Lower leg skin (tissue), 4 donors: ENCODE measurements around the gene PRMT9. TPM values are rescaled to one million over a fixed set of nuclear protein-coding genes. Genes with fewer than 3 reads are reported as not detected.

ENCODE experiments used
- DNase-seq, 2 donors: peaks; one replicate each; pipeline ENCODE4 v3.0.0-alpha.2; 2019; ENCODE audit warnings: low spot score in 2 of 2
- H3K4me3 ChIP-seq: fragments of 200-600 bp; sonication (generic); 2 replicates; pipeline ENCODE4 v1.5.1; 2017; ENCODE audit warnings: mild to moderate bottlenecking, low read depth; ENCODE audit not compliant: poor library complexity, severe bottlenecking
- POLR2A ChIP-seq, 2 donors: fragments of 450-650 bp; IDR thresholded peaks; one replicate each; pipeline ENCODE4 v1.6.1; 2016 to 2017; ENCODE audit warnings: antibody characterized with exemption in 2 of 2, mild to moderate bottlenecking in 1 of 2, moderate library complexity in 1 of 2
- WGBS, 2 donors: methylation state at CpG; one replicate each; pipeline ENCODE4 v1.1.5; 2018; 5-methylcytosine and 5-hydroxymethylcytosine counted together
- intact Hi-C: fragments of 100-400 bp; cut with DNase I; formaldehyde crosslinking; loops from one replicate; pipeline ENCODE4 v1.15.0; 2023; ENCODE audit warnings: low total_unique reads
- total RNA-seq, 4 donors: library from RNA; depleted of rRNA; stranded (reverse); fragments of >200 nt; gene quantifications; one replicate each; pipeline ENCODE4 v1.1.0, GENCODE V29; 2016
- TF ChIP-seq, protein P1 (sequence below), 3 donors: fragments of 450-650 bp; IDR thresholded peaks; one replicate each; pipeline ENCODE4 v1.5.1; 2016; ENCODE audit warnings: antibody characterized with exemption in 3 of 3, mild to moderate bottlenecking in 3 of 3, moderate library complexity in 2 of 3

PRMT9 gene
- total RNA-seq: 10 to 100 TPM in 1 of 4 donors, 1 to 10 TPM in 3; 7.6 to 10.3 (median 9.1) TPM

GRCh38 chr4:147683717-147684700 lies at the start of gene PRMT9:
Gene PRMT9 (minus strand): TSS chr4:147684163. CDS start chr4:147683987, 176 bp downstream.
- peak; percentile 86 to 97 for DNase-seq
- intact Hi-C loops: no loop called here
- WGBS, 2 donors: 0% methylated on average over 68 to 69 of the region's 69 CpGs
- TF ChIP-seq, protein P1, sequence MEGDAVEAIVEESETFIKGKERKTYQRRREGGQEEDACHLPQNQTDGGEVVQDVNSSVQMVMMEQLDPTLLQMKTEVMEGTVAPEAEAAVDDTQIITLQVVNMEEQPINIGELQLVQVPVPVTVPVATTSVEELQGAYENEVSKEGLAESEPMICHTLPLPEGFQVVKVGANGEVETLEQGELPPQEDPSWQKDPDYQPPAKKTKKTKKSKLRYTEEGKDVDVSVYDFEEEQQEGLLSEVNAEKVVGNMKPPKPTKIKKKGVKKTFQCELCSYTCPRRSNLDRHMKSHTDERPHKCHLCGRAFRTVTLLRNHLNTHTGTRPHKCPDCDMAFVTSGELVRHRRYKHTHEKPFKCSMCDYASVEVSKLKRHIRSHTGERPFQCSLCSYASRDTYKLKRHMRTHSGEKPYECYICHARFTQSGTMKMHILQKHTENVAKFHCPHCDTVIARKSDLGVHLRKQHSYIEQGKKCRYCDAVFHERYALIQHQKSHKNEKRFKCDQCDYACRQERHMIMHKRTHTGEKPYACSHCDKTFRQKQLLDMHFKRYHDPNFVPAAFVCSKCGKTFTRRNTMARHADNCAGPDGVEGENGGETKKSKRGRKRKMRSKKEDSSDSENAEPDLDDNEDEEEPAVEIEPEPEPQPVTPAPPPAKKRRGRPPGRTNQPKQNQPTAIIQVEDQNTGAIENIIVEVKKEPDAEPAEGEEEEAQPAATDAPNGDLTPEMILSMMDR (IDR thresholded peaks at IDR 0.05): no peak
- TF ChIP-seq POLR2A (IDR thresholded peaks at IDR 0.05): peak in 1 of 2 donors; percentile 25
- H3K4me3 ChIP-seq: peak within 1 kb of the TSS; percentile 56

DNA sequence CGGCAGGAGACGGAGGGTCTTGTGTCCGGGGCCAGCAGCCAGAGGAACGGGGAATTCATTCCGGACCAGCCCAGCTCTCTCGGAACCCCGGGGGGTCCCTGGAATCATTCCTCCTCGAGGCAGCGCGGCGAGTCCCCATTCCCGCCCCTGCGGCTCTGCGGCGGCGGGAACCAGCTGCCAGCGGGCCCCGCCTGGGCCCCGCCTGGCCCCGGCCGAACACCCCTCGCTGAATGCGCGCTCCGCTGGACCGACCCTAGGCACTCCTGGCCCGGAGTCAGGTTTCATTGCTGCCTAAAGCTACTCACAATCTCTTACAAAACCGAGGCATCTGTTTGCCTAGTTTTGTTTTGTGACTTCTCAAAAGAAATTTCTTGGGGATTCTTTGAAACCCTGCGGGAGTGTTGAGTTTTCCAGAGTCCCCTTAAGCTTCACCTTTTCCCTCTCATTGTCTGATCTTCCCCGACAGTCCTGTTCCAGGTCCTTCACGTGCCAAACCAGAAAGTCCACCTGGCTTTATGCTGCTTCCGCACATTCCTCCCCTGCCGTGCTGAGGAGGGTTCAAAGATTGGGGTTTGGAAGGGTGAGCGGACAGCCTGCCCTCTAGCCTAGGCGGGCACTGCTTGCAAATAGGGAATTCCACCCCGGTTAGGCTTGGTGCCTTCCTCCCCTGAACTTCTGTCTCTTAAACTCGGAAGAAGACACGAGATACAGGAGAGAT lies 48.7 kb upstream of the PRMT9 start:
- no peak for TF ChIP-seq POLR2A (IDR thresholded peaks at IDR 0.05)
- TF ChIP-seq, protein P1 (IDR thresholded peaks at IDR 0.05): no peak
- intact Hi-C loops: no loop called here
- WGBS, 2 donors: 1% methylated on average over 35 to 36 of the region's 38 CpGs
- peak overlapping the region; percentile 55 for H3K4me3 ChIP-seq
- peak in 1 of 2 donors; percentile 88 for DNase-seq

DNA sequence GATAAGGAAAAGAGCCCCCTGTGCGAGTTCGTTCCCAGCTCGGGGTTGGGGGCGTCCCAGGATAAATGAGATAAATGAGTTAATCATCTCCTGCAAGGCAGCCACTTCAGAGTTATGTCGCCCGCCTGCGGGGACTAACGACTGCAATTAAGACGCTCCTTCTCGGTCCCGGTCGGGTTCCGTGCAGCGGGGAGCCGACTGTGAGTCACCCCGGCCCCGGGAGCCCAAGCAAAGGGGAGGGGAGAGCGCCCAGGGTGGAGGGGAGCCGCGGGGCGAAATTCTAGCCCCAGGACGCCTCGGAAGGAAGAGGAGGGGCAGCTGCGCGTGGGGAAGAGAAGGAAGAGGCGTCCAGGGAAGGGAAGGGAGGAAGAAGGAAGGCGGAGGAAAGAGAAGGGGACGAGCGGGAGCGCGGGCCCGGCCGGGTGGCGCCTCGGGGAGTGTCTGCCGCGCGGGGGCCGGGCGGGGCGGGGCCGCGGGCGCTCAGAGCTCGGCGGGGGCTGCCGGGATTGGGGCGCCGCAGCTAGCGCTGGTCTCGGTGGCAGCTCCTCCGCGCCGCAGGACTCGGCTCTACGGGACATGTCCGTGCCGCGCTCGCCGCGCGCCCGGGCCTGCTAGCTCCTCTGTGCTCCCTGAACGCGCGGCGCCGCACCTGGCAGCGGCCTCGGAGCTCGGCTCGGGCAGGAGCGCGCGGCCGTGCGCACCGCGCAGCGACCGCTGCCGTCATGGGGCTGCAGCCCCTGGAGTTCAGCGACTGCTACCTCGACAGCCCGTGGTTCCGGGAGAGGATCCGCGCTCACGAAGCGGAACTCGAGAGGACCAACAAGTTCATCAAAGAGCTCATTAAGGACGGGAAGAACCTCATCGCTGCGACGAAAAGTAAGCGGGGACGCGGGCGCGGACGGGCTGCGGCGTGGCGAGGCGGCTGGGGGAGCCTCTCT lies 47.9 kb upstream of the PRMT9 start, which contains the start of gene ARHGAP10:
Gene ARHGAP10, plus strand, starts transcription at position 509 of the 938 bp plus-strand sequence. Its CDS starts 214 bp downstream, at position 723.
- H3K4me3 ChIP-seq: peak within 1 kb of the TSS; percentile 55
- DNase-seq: peak; percentile 71 to 96
- intact Hi-C loops: no loop called here
- 0% methylated on average over 61 to 73 of the region's 106 CpGs for WGBS, 2 donors
- TF ChIP-seq, protein P1 (IDR thresholded peaks at IDR 0.05): no peak
- TF ChIP-seq POLR2A (IDR thresholded peaks at IDR 0.05): no peak

GRCh38 chr4:147730333-147730732 lies 46.4 kb upstream of the PRMT9 start:
- intact Hi-C loops: no loop called here
- DNase-seq: no peak

More at GRCh38 chr4:147730333-147730732, 46.4 kb upstream of the PRMT9 start:
- no peak for TF ChIP-seq POLR2A (IDR thresholded peaks at IDR 0.05)
- TF ChIP-seq, protein P1 (IDR thresholded peaks at IDR 0.05): no peak
- no peak overlapping the region for H3K4me3 ChIP-seq
- 71 to 78% methylated on average over 4 of the region's 4 CpGs for WGBS, 2 donors
